LNCaP clone FGC (cell line): Measurements from ENCODE around the gene NR1H4.

ENCODE experiments used
- DNase-seq: peaks from one replicate; pipeline ENCODE4 v3.0.0-alpha.2; 2011; ENCODE audit warnings: low read depth
- H3K4me3 ChIP-seq: 2 replicates; pipeline ENCODE4 v1.5.1; 2011; ENCODE audit warnings: mild to moderate bottlenecking, low read depth, low read length, control low read depth
- TF ChIP-seq, protein P1 (sequence below): IDR thresholded peaks from 2 replicates; pipeline ENCODE4 v1.5.1; 2012; ENCODE audit warnings: mild to moderate bottlenecking; ENCODE audit not compliant: control insufficient read depth, insufficient read depth; ENCODE audit errors: extremely low read depth

NR1H4 gene

DNA sequence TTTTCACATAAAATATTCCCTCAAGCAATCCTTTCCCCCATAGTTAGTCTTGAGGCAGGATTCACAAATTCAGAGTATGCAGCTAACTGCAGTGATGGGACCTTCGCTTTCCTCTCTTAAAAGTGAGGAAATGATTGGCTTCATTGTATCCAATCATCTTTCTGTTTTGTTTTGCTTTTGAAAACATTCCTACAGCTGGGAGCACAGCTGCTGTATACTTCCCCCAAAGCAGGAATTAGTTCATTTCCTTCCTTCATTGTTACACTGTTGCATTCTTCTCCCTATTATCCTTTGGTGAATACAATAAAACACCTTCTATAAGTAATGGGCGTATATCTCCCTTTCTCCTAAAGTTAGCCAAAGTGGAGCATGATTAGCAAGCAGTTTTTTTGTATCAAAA lies 90.4 kb downstream of the NR1H4 start:
- TF ChIP-seq, protein P1, sequence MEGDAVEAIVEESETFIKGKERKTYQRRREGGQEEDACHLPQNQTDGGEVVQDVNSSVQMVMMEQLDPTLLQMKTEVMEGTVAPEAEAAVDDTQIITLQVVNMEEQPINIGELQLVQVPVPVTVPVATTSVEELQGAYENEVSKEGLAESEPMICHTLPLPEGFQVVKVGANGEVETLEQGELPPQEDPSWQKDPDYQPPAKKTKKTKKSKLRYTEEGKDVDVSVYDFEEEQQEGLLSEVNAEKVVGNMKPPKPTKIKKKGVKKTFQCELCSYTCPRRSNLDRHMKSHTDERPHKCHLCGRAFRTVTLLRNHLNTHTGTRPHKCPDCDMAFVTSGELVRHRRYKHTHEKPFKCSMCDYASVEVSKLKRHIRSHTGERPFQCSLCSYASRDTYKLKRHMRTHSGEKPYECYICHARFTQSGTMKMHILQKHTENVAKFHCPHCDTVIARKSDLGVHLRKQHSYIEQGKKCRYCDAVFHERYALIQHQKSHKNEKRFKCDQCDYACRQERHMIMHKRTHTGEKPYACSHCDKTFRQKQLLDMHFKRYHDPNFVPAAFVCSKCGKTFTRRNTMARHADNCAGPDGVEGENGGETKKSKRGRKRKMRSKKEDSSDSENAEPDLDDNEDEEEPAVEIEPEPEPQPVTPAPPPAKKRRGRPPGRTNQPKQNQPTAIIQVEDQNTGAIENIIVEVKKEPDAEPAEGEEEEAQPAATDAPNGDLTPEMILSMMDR, result no peak
- DNase-seq, result no peak
- no peak overlapping the region for H3K4me3 ChIP-seq

DNA sequence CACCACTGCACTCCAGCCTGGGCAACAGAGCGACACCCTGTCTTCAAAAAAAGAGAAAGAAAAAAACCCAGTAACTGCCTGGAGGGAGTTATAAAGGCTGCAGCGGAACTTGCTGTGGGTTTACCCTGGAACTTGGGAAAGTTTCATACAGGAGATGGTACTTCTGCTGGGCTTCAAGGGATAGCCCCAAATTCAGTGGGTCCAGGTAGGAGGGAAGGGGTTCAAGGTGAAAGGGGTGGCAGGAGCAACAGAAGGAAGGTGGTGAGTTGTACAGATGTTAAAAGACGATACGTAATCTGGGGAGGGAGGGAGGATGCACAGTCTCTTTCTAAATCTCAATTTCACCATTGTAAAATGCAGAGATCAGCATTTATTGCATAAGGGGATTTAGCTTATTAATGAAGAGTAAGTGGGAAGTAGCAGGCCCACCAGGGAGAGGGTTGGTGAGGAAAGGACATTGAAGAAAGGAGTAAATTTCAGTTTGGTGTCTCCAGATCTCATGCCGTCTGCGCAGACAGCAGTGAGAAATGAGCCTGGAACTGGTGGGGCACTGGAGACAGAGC lies 91.3 kb downstream of the NR1H4 start:
- no peak for DNase-seq
- H3K4me3 ChIP-seq, result no peak overlapping the region
- TF ChIP-seq, protein P1, result no peak

DNA sequence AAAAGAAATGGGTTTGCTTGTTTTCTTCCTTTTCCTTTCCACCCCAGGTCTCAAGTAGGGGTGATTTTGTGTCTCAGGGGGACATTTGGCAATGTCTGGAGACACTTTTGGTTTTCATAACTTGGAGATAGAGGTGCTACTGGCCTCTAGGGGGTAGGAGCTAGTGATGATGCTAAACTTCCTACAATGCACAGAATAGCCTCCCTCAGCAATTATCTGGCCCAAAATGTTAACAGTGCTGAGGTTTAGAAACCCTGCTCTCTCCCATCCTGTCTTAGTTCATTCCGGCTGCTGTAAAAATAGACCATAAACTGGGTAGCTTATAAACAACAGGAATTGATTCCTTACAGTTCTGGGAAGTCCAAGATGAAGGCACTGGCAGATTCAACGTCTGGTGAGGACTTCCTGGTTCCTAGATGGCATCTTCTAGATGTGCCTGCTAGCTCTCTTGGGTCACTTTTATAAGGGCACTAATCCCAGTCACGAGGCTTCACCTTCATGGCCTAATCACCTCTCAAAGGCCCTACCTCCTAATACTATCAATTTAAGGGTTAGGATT lies 92.4 kb downstream of the NR1H4 start:
- no peak overlapping the region for H3K4me3 ChIP-seq
- TF ChIP-seq, protein P1, result no peak
- DNase-seq, result no peak

DNA sequence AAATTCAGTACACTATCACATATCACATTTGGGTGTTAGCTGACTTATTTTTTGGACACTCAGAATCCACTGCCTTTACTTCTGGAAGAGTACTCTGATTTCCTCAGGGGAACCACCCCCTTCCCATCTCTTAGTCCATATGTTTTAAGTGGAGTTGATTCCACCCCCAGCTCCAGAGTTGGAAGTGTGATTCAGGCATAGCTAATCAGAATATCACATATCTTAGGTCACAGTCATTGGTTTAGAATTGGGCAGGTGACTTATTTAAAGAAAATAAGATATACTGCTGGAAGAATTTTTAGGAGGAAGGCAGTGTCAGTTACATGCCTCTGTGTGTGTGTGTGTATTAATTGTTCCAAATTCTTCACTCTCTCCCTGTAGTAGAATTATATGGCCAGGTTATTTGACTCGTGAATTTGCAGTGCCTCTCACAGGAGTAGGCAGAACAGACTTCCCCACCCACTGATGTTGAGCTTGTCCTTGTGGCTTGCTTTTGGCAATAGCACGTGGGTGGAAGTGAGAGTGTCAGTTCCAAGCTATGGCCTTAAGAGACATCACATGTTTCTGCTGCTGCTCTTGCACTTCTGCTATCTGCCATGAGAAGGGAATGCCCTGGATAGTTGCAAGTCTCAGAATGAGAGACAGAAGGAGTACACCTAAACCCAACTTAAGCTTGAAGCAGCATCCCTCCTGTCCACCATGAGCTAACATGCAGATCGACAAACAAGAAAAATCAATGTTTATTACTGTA lies 93.4 kb downstream of the NR1H4 start:
- no peak for DNase-seq
- no peak overlapping the region for H3K4me3 ChIP-seq
- TF ChIP-seq, protein P1, result no peak

DNA sequence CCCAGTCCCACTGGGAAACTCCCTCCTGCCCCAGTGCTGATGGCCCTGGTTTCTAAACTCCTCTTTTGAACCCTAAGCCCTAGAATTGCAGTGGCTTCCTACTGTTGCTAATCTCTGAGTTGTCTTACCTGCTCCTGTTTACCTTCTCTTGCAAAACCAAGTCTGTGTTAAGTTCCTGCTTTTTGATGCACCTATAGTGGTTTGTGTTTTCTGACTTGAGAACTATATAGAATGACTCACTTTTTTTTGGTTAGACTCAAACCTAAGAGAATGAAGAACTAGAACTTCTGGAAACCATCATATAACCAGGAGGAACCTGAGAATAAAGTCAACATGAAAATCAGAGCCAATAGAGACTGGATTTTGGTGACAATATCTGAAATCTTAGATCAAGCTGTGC lies 94.3 kb downstream of the NR1H4 start:
- H3K4me3 ChIP-seq, result no peak overlapping the region
- DNase-seq, result no peak
- TF ChIP-seq, protein P1, result no peak

DNA sequence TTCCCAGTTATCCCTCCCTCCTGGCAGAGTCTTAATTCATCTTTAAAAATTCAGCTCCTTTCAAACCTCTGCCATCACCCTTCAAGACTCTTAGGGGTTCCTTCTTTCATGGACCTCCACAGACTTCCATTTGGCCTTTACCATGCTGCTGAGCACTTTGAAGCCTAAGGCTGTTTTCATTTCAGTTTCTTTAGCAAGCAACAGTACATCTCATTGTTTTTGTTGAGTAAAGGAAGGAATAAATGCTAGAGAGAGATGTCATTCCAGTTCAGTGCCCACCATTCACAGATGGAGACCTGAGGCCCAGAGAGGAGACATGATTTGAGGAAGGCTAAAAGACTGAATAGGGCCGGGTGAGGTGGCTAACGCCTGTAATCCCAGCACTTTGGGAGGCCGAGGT lies 98.5 kb downstream of the NR1H4 start:
- no peak overlapping the region for H3K4me3 ChIP-seq
- no peak for DNase-seq
- TF ChIP-seq, protein P1, result no peak
